Fibroblast of lung (primary cell): ENCODE measurements around the gene SMDT1. TPM values are rescaled to one million over a fixed set of nuclear protein-coding genes. Genes with fewer than 3 reads are reported as not detected.

Experiments used
- DNase-seq, 2 donors: peaks; one replicate each; pipeline versions ENCODE4 v3.0.0 to v3.0.0-alpha.2; 2010; ENCODE audit warnings: low read depth in 2 of 2
- H2AFZ ChIP-seq: 2 replicates; pipeline ENCODE4 v1.5.1; 2012; ENCODE audit warnings: low read length, control low read depth, inconsistent platforms
- H3K27ac ChIP-seq: 2 replicates; pipeline ENCODE4 v1.5.1; 2011; ENCODE audit warnings: low read length, control low read depth; ENCODE audit not compliant: insufficient read depth
- H3K27me3 ChIP-seq: 2 replicates; pipeline ENCODE4 v1.5.1; 2011; ENCODE audit warnings: mild to moderate bottlenecking, low read length; ENCODE audit not compliant: control insufficient read depth, insufficient read depth
- H3K36me3 ChIP-seq: 2 replicates; pipeline ENCODE4 v1.5.1; 2011; ENCODE audit warnings: low read length; ENCODE audit not compliant: control insufficient read depth, insufficient read depth
- H3K4me1 ChIP-seq: 2 replicates; pipeline ENCODE4 v1.5.1; 2011; ENCODE audit warnings: low read length; ENCODE audit not compliant: control insufficient read depth, insufficient read depth; ENCODE audit errors: extremely low read depth
- H3K4me2 ChIP-seq: 2 replicates; pipeline ENCODE4 v1.5.1; 2011; ENCODE audit warnings: low read length, control low read depth; ENCODE audit not compliant: insufficient read depth; ENCODE audit errors: extremely low read depth
- H3K4me3 ChIP-seq, 4 experiments: fragments of 200-600 bp in 1 of 4; sonication (generic) in 1 of 4; replicated peaks in 1 of 4; 2 replicates each; pipeline ENCODE4 v1.5.1; 2011 to 2016; ENCODE audit warnings: low read length in 4 of 4, low read depth in 3 of 4, mild to moderate bottlenecking in 3 of 4, control low read depth in 2 of 4, inconsistent platforms in 1 of 4, mixed read lengths in 1 of 4; ENCODE audit not compliant: insufficient read depth in 1 of 4; ENCODE audit errors: control extremely low read depth in 1 of 4
- H3K79me2 ChIP-seq: 2 replicates; pipeline ENCODE4 v1.5.1; 2012; ENCODE audit warnings: mild to moderate bottlenecking, low read length, inconsistent platforms; ENCODE audit not compliant: control insufficient read depth, insufficient read depth
- H3K9ac ChIP-seq: 2 replicates; pipeline ENCODE4 v1.5.1; 2011; ENCODE audit warnings: mild to moderate bottlenecking, low read length, control low read depth; ENCODE audit not compliant: insufficient read depth
- H3K9me3 ChIP-seq: 2 replicates; pipeline ENCODE4 v1.5.1; 2012; ENCODE audit warnings: low read depth, low read length; ENCODE audit not compliant: control insufficient read depth, insufficient read depth
- H4K20me1 ChIP-seq: 2 replicates; pipeline ENCODE4 v1.5.1; 2011; ENCODE audit warnings: low read length; ENCODE audit not compliant: control insufficient read depth, insufficient read depth; ENCODE audit errors: extremely low read depth
- CTCF ChIP-seq, 2 donors: IDR thresholded peaks in 1 of 2; conservative IDR thresholded peaks in 1 of 2; 1 replicate in 1 of 2; 2 replicates in 1 of 2; pipeline ENCODE4 v1.5.1; 2011 to 2012; ENCODE audit warnings: low read length in 2 of 2, control low read depth in 1 of 2, inconsistent platforms in 1 of 2, low read depth in 1 of 2, mild to moderate bottlenecking in 1 of 2
- EZH2 ChIP-seq: IDR thresholded peaks from 2 replicates; pipeline ENCODE4 v1.5.1; 2012; ENCODE audit warnings: low read length, control low read depth, mild to moderate bottlenecking; ENCODE audit errors: missing control alignments
- polyA plus RNA-seq, 2 donors: library from polyadenylated mRNA; depleted of rRNA in 1 of 2; stranded (reverse) in 1 of 2; unstranded in 1 of 2; fragments of >200 nt; gene quantifications; 2 replicates each; pipeline ENCODE4 v1.2.1, GENCODE V29; 2011 to 2012; ENCODE audit warnings: missing spikeins in 1 of 2
- total RNA-seq: library from RNA; depleted of rRNA; stranded (reverse); fragments of >200 nt; gene quantifications from 2 replicates; pipeline ENCODE4 v1.2.1, GENCODE V29; 2014

Gene SMDT1
- total and polyA plus RNA-seq, 2 donors (not counting 1 experiment from before 2014, with no cell fraction given): 9.1 to 31.8 TPM

GRCh38 chr22:42066937-42067336, 12.6 kb upstream of the SMDT1 start:
- Histone ChIP-seq H3K36me3 (peaks cover 8% of the 10 kb centered on the region), H3K4me3 (no peak overlapping the region), H3K4me2 (no peak overlapping the region), H2AFZ (no peak overlapping the region), H3K9me3 (no peaks in the 10 kb centered on the region), H3K4me1 (peaks cover 5% of the 10 kb centered on the region), H3K27ac (no peak overlapping the region), H3K79me2 (no peaks in the 10 kb centered on the region), H3K9ac (no peak overlapping the region), H3K27me3 (no peaks in the 10 kb centered on the region), H4K20me1 (no peaks in the 10 kb centered on the region)
- TF ChIP-seq EZH2: no peak
- TF ChIP-seq CTCF (conservative IDR thresholded peaks at IDR 0.05 in 1 of 2, IDR thresholded peaks at IDR 0.05 in 1 of 2; ENCODE audit: low read depth in 1 of 2, low read length in 2 of 2): no peak
- no peak for DNase-seq

GRCh38 chr22:42067671-42068251, 11.7 kb upstream of the SMDT1 start:
- peaks cover 6% of the 10 kb centered on the region for H3K36me3 ChIP-seq
- no peaks in the 10 kb centered on the region for H3K9me3 ChIP-seq
- H3K4me2 ChIP-seq: no peak overlapping the region
- H3K27ac ChIP-seq: no peak overlapping the region
- no peak for TF ChIP-seq EZH2
- TF ChIP-seq CTCF (conservative IDR thresholded peaks at IDR 0.05 in 1 of 2, IDR thresholded peaks at IDR 0.05 in 1 of 2; ENCODE audit: low read depth in 1 of 2, low read length in 2 of 2): no peak
- H2AFZ ChIP-seq: no peak overlapping the region
- H3K27me3 ChIP-seq: no peaks in the 10 kb centered on the region
- H3K4me3 ChIP-seq: no peak overlapping the region
- no peaks in the 10 kb centered on the region for H3K79me2 ChIP-seq
- no peak for DNase-seq
- H3K9ac ChIP-seq: no peak overlapping the region
- H4K20me1 ChIP-seq: no peaks in the 10 kb centered on the region
- H3K4me1 ChIP-seq: peaks cover 5% of the 10 kb centered on the region

GRCh38 chr22:42068291-42068690, 11.2 kb upstream of the SMDT1 start:
- no peaks in the 10 kb centered on the region for H4K20me1 ChIP-seq
- H3K27me3 ChIP-seq: no peaks in the 10 kb centered on the region
- H2AFZ ChIP-seq: no peak overlapping the region
- H3K4me3 ChIP-seq: no peak overlapping the region
- peaks cover 5% of the 10 kb centered on the region for H3K4me1 ChIP-seq
- no peak for DNase-seq
- TF ChIP-seq EZH2: no peak
- TF ChIP-seq CTCF (conservative IDR thresholded peaks at IDR 0.05 in 1 of 2, IDR thresholded peaks at IDR 0.05 in 1 of 2; ENCODE audit: low read depth in 1 of 2, low read length in 2 of 2): no peak
- peaks cover 6% of the 10 kb centered on the region for H3K36me3 ChIP-seq
- no peaks in the 10 kb centered on the region for H3K9me3 ChIP-seq
- no peaks in the 10 kb centered on the region for H3K79me2 ChIP-seq
- H3K27ac ChIP-seq: no peak overlapping the region
- H3K9ac ChIP-seq: no peak overlapping the region
- no peak overlapping the region for H3K4me2 ChIP-seq
